ENCODE results near the gene TMEM151B.

The TMEM151B gene

DNA sequence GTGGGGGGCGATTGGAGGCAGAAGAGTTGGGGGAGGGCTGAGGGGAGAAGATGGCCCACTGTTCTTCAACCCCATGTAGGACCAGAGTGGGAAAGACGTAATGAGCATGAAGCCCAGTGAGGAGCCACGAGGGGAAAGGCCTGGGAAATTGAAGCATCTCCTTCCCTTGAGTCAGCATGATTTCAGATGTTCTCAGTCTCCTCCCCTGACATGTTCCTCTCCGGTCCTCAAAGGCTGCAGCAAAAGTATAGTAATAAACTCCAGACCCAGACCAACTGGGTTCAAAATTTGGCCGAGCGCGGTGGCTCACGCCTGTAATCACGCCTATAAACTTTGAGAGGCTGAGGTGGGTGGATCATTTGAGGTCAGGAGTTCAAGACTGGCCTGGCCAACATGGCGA lies 3.0 kb upstream of the TMEM151B start:
- H3K4me1 ChIP-seq (ENCODE audit: control insufficient read depth, insufficient read depth, low read length, poor library complexity, severe bottlenecking), result peaks cover 29% of the 10 kb centered on the region
- no peaks in the 10 kb centered on the region for H3K9me3 ChIP-seq (ENCODE audit: control insufficient read depth, low read length)
- WGBS, 2 experiments (ENCODE audit: insufficient coverage in 2 of 2), result 75 to 87% methylated on average over 7 to 9 of the region's 10 CpGs
- no peak overlapping the region for H3K27ac ChIP-seq (ENCODE audit: low read depth, low read length, severe bottlenecking)
- no peak overlapping the region for H3K4me3 ChIP-seq (ENCODE audit: extremely low read depth, insufficient read depth, low read length, poor library complexity, severe bottlenecking)
- H3K36me3 ChIP-seq (ENCODE audit: control insufficient read depth, insufficient read depth, low read length), result peaks cover 3% of the 10 kb centered on the region

GRCh38 chr6:44268095-44268628 lies 2.1 kb upstream of the TMEM151B start:
- Histone ChIP-seq H3K4me3 (ENCODE audit: extremely low read depth, insufficient read depth, low read length, poor library complexity, severe bottlenecking) (no peak overlapping the region), H3K27ac (ENCODE audit: low read depth, low read length, severe bottlenecking) (no peak overlapping the region), H3K9me3 (ENCODE audit: control insufficient read depth, low read length) (no peaks in the 10 kb centered on the region), H3K36me3 (ENCODE audit: control insufficient read depth, insufficient read depth, low read length) (no peaks in the 10 kb centered on the region), H3K4me1 (ENCODE audit: control insufficient read depth, insufficient read depth, low read length, poor library complexity, severe bottlenecking) (peaks cover 20% of the 10 kb centered on the region)
- WGBS, 2 experiments (ENCODE audit: insufficient coverage in 2 of 2), result 0 to 6% methylated on average over 2 of the region's 5 CpGs

- peaks cover 9% of the 10 kb centered on the region for H3K4me1 ChIP-seq (ENCODE audit: control insufficient read depth, insufficient read depth, low read length, poor library complexity, severe bottlenecking)
- no CpG with 5 or more reads among the region's 1 CpG for WGBS, 2 experiments (ENCODE audit: insufficient coverage in 2 of 2)
- H3K27ac ChIP-seq (ENCODE audit: low read depth, low read length, severe bottlenecking), result no peak overlapping the region
- no peaks in the 10 kb centered on the region for H3K9me3 ChIP-seq (ENCODE audit: control insufficient read depth, low read length)
- no peak overlapping the region for H3K4me3 ChIP-seq (ENCODE audit: extremely low read depth, insufficient read depth, low read length, poor library complexity, severe bottlenecking)
- no peaks in the 10 kb centered on the region for H3K36me3 ChIP-seq (ENCODE audit: control insufficient read depth, insufficient read depth, low read length)
Measured at GRCh38 chr6:44269178-44269920, 901 bp upstream of the TMEM151B start.

DNA sequence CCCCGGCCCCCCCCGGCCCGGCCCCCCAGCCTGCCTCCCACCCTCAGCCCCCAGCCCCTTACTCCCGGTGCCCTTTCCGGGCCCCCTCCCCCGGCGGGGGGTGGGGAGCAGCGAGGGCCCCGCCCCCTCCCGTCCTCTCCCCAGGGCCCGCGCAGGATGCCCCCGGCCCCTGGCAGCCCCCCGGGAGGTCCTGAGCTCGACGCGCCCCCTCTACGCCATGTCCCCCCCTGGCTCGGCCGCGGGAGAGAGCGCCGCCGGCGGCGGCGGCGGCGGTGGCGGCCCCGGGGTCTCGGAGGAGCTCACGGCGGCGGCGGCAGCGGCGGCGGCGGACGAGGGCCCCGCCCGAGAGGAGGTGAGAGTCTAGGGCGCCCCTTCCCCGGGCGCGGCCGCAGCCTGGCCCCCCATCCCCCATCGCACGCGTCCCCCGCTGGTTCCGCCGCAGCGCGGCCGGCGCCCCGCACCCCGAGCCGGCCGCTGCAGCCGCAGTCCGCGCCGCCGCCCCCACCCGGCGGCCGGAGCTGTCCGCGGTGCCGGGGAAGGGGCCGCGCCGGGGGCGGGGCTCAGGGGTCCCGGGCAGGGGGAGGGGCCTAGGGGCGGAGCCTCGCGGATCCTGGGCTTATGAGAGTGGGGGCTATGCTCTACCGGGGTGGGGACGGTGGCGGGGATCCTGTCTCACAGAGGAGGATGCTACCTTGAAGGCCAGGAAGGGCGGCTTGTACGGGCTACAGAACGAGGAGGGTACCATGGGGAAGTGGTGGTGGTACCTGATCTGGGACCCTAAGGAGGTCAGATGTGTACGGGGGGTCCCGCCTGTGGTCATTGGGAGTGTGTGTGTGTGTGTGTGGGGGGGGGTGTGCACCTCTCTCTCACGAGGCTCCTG lies 516 bp downstream of the TMEM151B start:
- Histone ChIP-seq H3K27ac (ENCODE audit: low read depth, low read length, severe bottlenecking) (no peak overlapping the region), H3K4me1 (ENCODE audit: control insufficient read depth, insufficient read depth, low read length, poor library complexity, severe bottlenecking) (peaks cover 7% of the 10 kb centered on the region), H3K4me3 (ENCODE audit: extremely low read depth, insufficient read depth, low read length, poor library complexity, severe bottlenecking) (peak overlapping the region; percentile 19), H3K9me3 (ENCODE audit: control insufficient read depth, low read length) (no peaks in the 10 kb centered on the region), H3K36me3 (ENCODE audit: control insufficient read depth, insufficient read depth, low read length) (no peaks in the 10 kb centered on the region)
- 0 to 6% methylated on average over 24 to 30 of the region's 90 CpGs for WGBS, 2 experiments (ENCODE audit: insufficient coverage in 2 of 2)

- Histone ChIP-seq H3K36me3 (ENCODE audit: control insufficient read depth, insufficient read depth, low read length) (no peaks in the 10 kb centered on the region), H3K4me1 (ENCODE audit: control insufficient read depth, insufficient read depth, low read length, poor library complexity, severe bottlenecking) (peaks cover 7% of the 10 kb centered on the region), H3K4me3 (ENCODE audit: extremely low read depth, insufficient read depth, low read length, poor library complexity, severe bottlenecking) (no peak overlapping the region), H3K27ac (ENCODE audit: low read depth, low read length, severe bottlenecking) (no peak overlapping the region), H3K9me3 (ENCODE audit: control insufficient read depth, low read length) (no peaks in the 10 kb centered on the region)
- WGBS, 2 experiments (ENCODE audit: insufficient coverage in 2 of 2), result 85 to 91% methylated on average over 6 of the region's 6 CpGs
Measured at GRCh38 chr6:44271406-44271723, 1.1 kb downstream of the TMEM151B start.

GRCh38 chr6:44271914-44272313 lies 1.7 kb downstream of the TMEM151B start:
- H3K9me3 ChIP-seq (ENCODE audit: control insufficient read depth, low read length), result no peaks in the 10 kb centered on the region
- H3K36me3 ChIP-seq (ENCODE audit: control insufficient read depth, insufficient read depth, low read length), result no peaks in the 10 kb centered on the region
- H3K4me1 ChIP-seq (ENCODE audit: control insufficient read depth, insufficient read depth, low read length, poor library complexity, severe bottlenecking), result peaks cover 7% of the 10 kb centered on the region
- no peak overlapping the region for H3K4me3 ChIP-seq (ENCODE audit: extremely low read depth, insufficient read depth, low read length, poor library complexity, severe bottlenecking)
- H3K27ac ChIP-seq (ENCODE audit: low read depth, low read length, severe bottlenecking), result no peak overlapping the region
- WGBS, 2 experiments (ENCODE audit: insufficient coverage in 2 of 2), result 40 to 86% methylated on average over 1 to 2 of the region's 3 CpGs

DNA sequence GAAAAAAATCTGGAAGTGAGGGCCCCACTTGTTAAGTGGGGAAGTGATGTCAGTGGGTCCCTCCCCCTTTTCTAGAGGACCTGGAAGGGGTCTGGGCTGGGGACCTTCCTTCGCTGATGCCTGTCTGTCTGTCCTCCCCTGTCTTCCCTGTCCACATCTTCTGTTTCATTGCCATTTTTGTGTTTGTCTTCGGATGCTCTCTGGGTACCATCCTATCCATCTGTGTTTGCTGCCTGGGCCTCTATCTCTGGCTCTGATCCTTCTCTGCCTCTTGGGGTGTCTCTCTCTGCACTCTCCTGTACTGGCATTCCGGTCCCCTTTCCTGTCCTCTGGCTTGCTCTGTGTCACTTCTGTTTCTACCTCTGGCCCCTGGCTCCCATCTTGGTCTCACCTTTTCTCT lies 2.3 kb downstream of the TMEM151B start:
- H3K27ac ChIP-seq (ENCODE audit: low read depth, low read length, severe bottlenecking), result no peak overlapping the region
- peaks cover 7% of the 10 kb centered on the region for H3K4me1 ChIP-seq (ENCODE audit: control insufficient read depth, insufficient read depth, low read length, poor library complexity, severe bottlenecking)
- no peaks in the 10 kb centered on the region for H3K36me3 ChIP-seq (ENCODE audit: control insufficient read depth, insufficient read depth, low read length)
- H3K9me3 ChIP-seq (ENCODE audit: control insufficient read depth, low read length), result no peaks in the 10 kb centered on the region
- no peak overlapping the region for H3K4me3 ChIP-seq (ENCODE audit: extremely low read depth, insufficient read depth, low read length, poor library complexity, severe bottlenecking)
- 78 to 92% methylated on average over 3 of the region's 3 CpGs for WGBS, 2 experiments (ENCODE audit: insufficient coverage in 2 of 2)

GRCh38 chr6:44272999-44273566 lies 2.8 kb downstream of the TMEM151B start:
- Histone ChIP-seq H3K4me1 (ENCODE audit: control insufficient read depth, insufficient read depth, low read length, poor library complexity, severe bottlenecking) (peaks cover 6% of the 10 kb centered on the region), H3K27ac (ENCODE audit: low read depth, low read length, severe bottlenecking) (no peak overlapping the region)
- WGBS, 2 experiments (ENCODE audit: insufficient coverage in 2 of 2), result 85 to 92% methylated on average over 20 to 22 of the region's 23 CpGs

DNA sequence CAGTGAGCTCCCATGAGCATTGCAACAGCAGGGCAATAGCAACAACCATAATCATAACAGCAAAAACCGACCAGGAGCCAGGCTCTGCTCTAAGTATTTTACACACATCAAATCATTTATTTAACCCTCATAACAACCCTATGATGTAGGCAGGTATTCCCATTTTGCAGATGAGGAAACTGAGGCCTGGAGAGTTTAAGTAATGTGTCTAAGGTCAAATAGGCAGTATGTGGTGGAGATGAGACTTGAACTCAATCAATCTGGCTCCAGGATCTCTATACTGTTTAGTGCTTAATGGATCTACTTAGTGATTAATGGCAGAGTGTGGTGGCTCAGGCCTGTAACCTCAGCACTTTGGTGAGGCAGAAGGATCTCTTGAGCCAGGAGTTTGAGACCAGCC lies 3.4 kb downstream of the TMEM151B start:
- no CpG with 5 or more reads among the region's 1 CpG for WGBS, 2 experiments (ENCODE audit: insufficient coverage in 2 of 2)
- no peaks in the 10 kb centered on the region for H3K36me3 ChIP-seq (ENCODE audit: control insufficient read depth, insufficient read depth, low read length)
- H3K4me1 ChIP-seq (ENCODE audit: control insufficient read depth, insufficient read depth, low read length, poor library complexity, severe bottlenecking), result peaks cover under 1% of the 10 kb centered on the region
- H3K27ac ChIP-seq (ENCODE audit: low read depth, low read length, severe bottlenecking), result no peak overlapping the region
- H3K4me3 ChIP-seq (ENCODE audit: extremely low read depth, insufficient read depth, low read length, poor library complexity, severe bottlenecking), result no peak overlapping the region
- no peaks in the 10 kb centered on the region for H3K9me3 ChIP-seq (ENCODE audit: control insufficient read depth, low read length)

More at GRCh38 chr6:44272999-44273566, 2.8 kb downstream of the TMEM151B start:
- H3K4me3 ChIP-seq (ENCODE audit: extremely low read depth, insufficient read depth, low read length, poor library complexity, severe bottlenecking), result no peak overlapping the region
- no peaks in the 10 kb centered on the region for H3K9me3 ChIP-seq (ENCODE audit: control insufficient read depth, low read length)
- no peaks in the 10 kb centered on the region for H3K36me3 ChIP-seq (ENCODE audit: control insufficient read depth, insufficient read depth, low read length)

- Histone ChIP-seq H3K4me1 (ENCODE audit: control insufficient read depth, insufficient read depth, low read length, poor library complexity, severe bottlenecking) (no peaks in the 10 kb centered on the region), H3K4me3 (ENCODE audit: extremely low read depth, insufficient read depth, low read length, poor library complexity, severe bottlenecking) (no peak overlapping the region), H3K9me3 (ENCODE audit: control insufficient read depth, low read length) (no peaks in the 10 kb centered on the region), H3K36me3 (ENCODE audit: control insufficient read depth, insufficient read depth, low read length) (no peaks in the 10 kb centered on the region), H3K27ac (ENCODE audit: low read depth, low read length, severe bottlenecking) (no peak overlapping the region)
- WGBS, 2 experiments (ENCODE audit: insufficient coverage in 2 of 2), result 95 to 96% methylated on average over 52 to 59 of the region's 59 CpGs
Measured at GRCh38 chr6:44275271-44275748, 5.1 kb downstream of the TMEM151B start.
